HepG2 (cell line): Measurements from ENCODE around the gene NRP1. TPM values are rescaled to one million over a fixed set of nuclear protein-coding genes. Genes with fewer than 3 reads are reported as not detected.
A peak's percentile ranks its signal among the peaks of the same experiment; 100 is the strongest.

Experiments used
- ATF7 ChIP-seq, 2 experiments: fragments of 450-650 bp in 1 of 2; sonication (generic) in 1 of 2; formaldehyde crosslinking in 1 of 2; IDR thresholded peaks; 2 replicates each; pipeline versions ENCODE4 v1.4.0 to v1.6.1; 2016 to 2020; ENCODE audit warnings: antibody characterized with exemption in 1 of 2, mild to moderate bottlenecking in 1 of 2, missing genetic modification reagents in 1 of 2
- ATRX ChIP-seq: sonication (generic); formaldehyde crosslinking; IDR thresholded peaks from 2 replicates; pipeline ENCODE4 v1.4.0; 2020; ENCODE audit warnings: missing genetic modification reagents, borderline replicate concordance
- CHD4 ChIP-seq: fragments of 200-600 bp; sonication (generic); IDR thresholded peaks from 2 replicates; pipeline ENCODE4 v1.7.0; 2017; ENCODE audit warnings: mild to moderate bottlenecking, low read length, borderline replicate concordance
- ELF1 ChIP-seq: sonication (generic); formaldehyde crosslinking; IDR thresholded peaks from 2 replicates; pipeline ENCODE4 v1.4.0; 2020; ENCODE audit warnings: missing genetic modification reagents
- FOXA3 ChIP-seq: IDR thresholded peaks from 2 replicates; pipeline ENCODE4 v1.6.1; 2016; ENCODE audit warnings: missing genetic modification reagents, missing compliant biosample characterization
- FOXO1 ChIP-seq: sonication (generic); formaldehyde crosslinking; IDR thresholded peaks from 2 replicates; pipeline ENCODE4 v1.4.0; 2020; ENCODE audit warnings: missing genetic modification reagents
- GATAD2A ChIP-seq: IDR thresholded peaks from 2 replicates; pipeline ENCODE4 v1.6.1; 2016
- HCFC1 ChIP-seq: fragments of 150-350 bp; IDR thresholded peaks from 2 replicates; pipeline ENCODE4 v1.6.1; 2014; ENCODE audit warnings: low read depth, low read length
- HNRNPUL1 ChIP-seq: fragments of 200-400 bp; formaldehyde crosslinking; IDR thresholded peaks from 2 replicates; pipeline ENCODE4 v1.6.1; 2017; ENCODE audit warnings: low read depth, mild to moderate bottlenecking, low read length, moderate library complexity
- RAD21 ChIP-seq: fragments of 450-650 bp; formaldehyde crosslinking; IDR thresholded peaks from 2 replicates; pipeline ENCODE4 v1.5.0; 2020; ENCODE audit warnings: mild to moderate bottlenecking
- RFX1 ChIP-seq: fragments of 450-650 bp; IDR thresholded peaks from 2 replicates; pipeline ENCODE4 v1.6.1; 2017
- SRSF9 ChIP-seq: fragments of 200-400 bp; formaldehyde crosslinking; IDR thresholded peaks from 2 replicates; pipeline ENCODE4 v1.6.1; 2018; ENCODE audit warnings: borderline replicate concordance, mild to moderate bottlenecking, low read depth, low read length; ENCODE audit not compliant: insufficient read depth, poor library complexity, severe bottlenecking
- TMF1 ChIP-seq: sonication (generic); formaldehyde crosslinking; IDR thresholded peaks from 2 replicates; pipeline ENCODE4 v1.8.1; 2022; ENCODE audit warnings: low read depth, missing genetic modification reagents
- TSC22D2 ChIP-seq: sonication (generic); formaldehyde crosslinking; IDR thresholded peaks from 2 replicates; pipeline ENCODE4 v1.5.1; 2020; ENCODE audit warnings: missing genetic modification reagents, mild to moderate bottlenecking, borderline replicate concordance
- XBP1 ChIP-seq: sonication (generic); formaldehyde crosslinking; IDR thresholded peaks from 2 replicates; pipeline ENCODE4 v1.5.0; 2020; ENCODE audit warnings: missing genetic modification reagents
- ZNF282 ChIP-seq: fragments of 450-650 bp; IDR thresholded peaks from 2 replicates; pipeline ENCODE4 v1.6.1; 2018; ENCODE audit not compliant: partially characterized antibody
- ZNF563 ChIP-seq: sonication (generic); formaldehyde crosslinking; IDR thresholded peaks from 2 replicates; pipeline ENCODE4 v1.8.0; 2022; ENCODE audit warnings: mild to moderate bottlenecking, moderate library complexity, missing genetic modification reagents
- ZNF749 ChIP-seq: sonication (generic); formaldehyde crosslinking; IDR thresholded peaks from 2 replicates; pipeline ENCODE4 v1.8.0; 2022; ENCODE audit warnings: mild to moderate bottlenecking, missing genetic modification reagents, moderate library complexity, borderline replicate concordance
- polyA plus RNA-seq, 8 experiments: library from polyadenylated mRNA; depleted of rRNA in 3 of 8; stranded (reverse) in 7 of 8; unstranded in 1 of 8; fragments of >200 nt; fragmentation: Illumina TruSeq in 4 of 8; extraction: Trizol in 4 of 8; gene quantifications; 2 replicates each; pipeline versions ENCODE4 v1.2.1 to v1.2.3, GENCODE V29; 2011 to 2016; ENCODE audit warnings: low read depth in 4 of 8, missing spikeins in 1 of 8, mixed read lengths in 1 of 8; ENCODE audit not compliant: insufficient read depth in 1 of 8
- total RNA-seq, 5 experiments: library from RNA; depleted of rRNA; stranded (reverse); fragments of >200 nt; fragmentation: Illumina TruSeq; extraction: Trizol; gene quantifications; 2 replicates each; pipeline ENCODE4 v1.2.3, GENCODE V29; 2016; ENCODE audit warnings: low read depth in 1 of 5
- TF ChIP-seq, protein P1 (sequence below): sonication (generic); formaldehyde crosslinking; IDR thresholded peaks from 2 replicates; pipeline ENCODE4 v1.5.0; 2020; ENCODE audit warnings: mild to moderate bottlenecking, missing genetic modification reagents, moderate library complexity
- TF ChIP-seq, protein P2 (sequence below): sonication (generic); formaldehyde crosslinking; IDR thresholded peaks from 2 replicates; pipeline ENCODE4 v1.4.0; 2020; ENCODE audit warnings: mild to moderate bottlenecking, missing genetic modification reagents
- TF ChIP-seq, protein P3 (sequence below): sonication (generic); formaldehyde crosslinking; IDR thresholded peaks from 2 replicates; pipeline ENCODE4 v1.5.0; 2020; ENCODE audit warnings: missing genetic modification reagents
- TF ChIP-seq, protein P4 (sequence below): sonication (generic); formaldehyde crosslinking; IDR thresholded peaks from 2 replicates; pipeline ENCODE4 v1.5.1; 2020; ENCODE audit warnings: missing genetic modification reagents, mild to moderate bottlenecking, borderline replicate concordance

Gene NRP1
- total and polyA plus RNA-seq, 2 of the 13 experiments (the other 11 are each of a cell fraction or from before 2014, with no cell fraction given): 5.3 to 5.8 TPM

DNA sequence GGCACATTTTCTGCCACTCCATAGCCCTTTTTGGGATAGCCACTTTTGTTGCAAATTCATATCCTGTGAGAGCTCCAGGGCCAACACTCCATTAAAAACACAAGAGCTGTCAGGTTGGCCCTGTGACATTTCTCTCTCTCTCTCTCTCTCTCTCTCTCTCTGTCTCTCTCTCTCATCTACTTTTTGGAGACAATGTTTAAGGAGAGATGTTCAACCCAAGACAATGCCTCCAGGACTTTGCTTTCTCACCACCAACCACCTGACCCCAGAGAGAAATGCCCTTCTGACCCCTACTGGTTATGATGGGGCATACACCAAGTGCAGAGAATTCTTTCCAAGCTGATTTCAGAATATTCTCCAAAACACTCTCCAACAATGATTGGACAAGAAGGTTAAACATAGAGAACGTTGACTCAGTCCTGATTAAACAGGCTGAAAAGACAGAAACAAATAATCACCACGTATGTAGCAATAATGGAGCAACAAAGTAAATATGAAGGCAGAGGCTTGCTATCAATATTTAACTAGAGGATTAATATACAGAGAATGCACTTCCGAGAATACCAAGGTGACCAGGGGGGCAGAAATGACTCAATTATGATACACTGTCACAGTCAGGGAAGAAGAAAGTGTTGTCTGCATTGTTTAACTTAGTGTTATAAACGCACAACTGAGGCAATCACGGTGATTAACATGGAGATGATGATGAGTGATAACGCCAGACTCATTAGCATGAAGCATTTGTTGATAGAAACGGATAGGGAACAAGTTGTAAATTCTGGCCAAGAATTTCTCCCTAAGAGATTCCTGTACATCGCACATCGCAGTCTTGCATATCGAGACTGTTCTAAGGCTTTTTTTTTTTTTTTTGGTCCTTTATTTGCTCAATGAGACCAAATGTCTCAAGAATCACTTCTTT, 178.5 kb downstream of the NRP1 start (continued):
- TF ChIP-seq, protein P1, sequence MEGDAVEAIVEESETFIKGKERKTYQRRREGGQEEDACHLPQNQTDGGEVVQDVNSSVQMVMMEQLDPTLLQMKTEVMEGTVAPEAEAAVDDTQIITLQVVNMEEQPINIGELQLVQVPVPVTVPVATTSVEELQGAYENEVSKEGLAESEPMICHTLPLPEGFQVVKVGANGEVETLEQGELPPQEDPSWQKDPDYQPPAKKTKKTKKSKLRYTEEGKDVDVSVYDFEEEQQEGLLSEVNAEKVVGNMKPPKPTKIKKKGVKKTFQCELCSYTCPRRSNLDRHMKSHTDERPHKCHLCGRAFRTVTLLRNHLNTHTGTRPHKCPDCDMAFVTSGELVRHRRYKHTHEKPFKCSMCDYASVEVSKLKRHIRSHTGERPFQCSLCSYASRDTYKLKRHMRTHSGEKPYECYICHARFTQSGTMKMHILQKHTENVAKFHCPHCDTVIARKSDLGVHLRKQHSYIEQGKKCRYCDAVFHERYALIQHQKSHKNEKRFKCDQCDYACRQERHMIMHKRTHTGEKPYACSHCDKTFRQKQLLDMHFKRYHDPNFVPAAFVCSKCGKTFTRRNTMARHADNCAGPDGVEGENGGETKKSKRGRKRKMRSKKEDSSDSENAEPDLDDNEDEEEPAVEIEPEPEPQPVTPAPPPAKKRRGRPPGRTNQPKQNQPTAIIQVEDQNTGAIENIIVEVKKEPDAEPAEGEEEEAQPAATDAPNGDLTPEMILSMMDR: peak; percentile 87
- TF ChIP-seq CHD4 (peak; percentile 67; the same call in 1 of the 2 replicates), ATRX (CRISPR knock-in tag) (no peak), FOXA3 (CRISPR knock-in tag) (peak; percentile 100), ZNF749 (0 out of 2 replicates have a peak, but pooled peaks have one; percentile 55), HCFC1 (no peak), RAD21 (CRISPR knock-in tag) (peak; percentile 50; the same call in 1 of the 2 replicates), TMF1 (CRISPR knock-in tag) (no peak), TSC22D2 (CRISPR knock-in tag) (peak; percentile 65; the same call in 1 of the 2 replicates), XBP1 (CRISPR knock-in tag) (no peak), FOXO1 (CRISPR knock-in tag) (peak; percentile 95), ATF7 (IDR thresholded peaks at IDR 0.05) (no peak; the same call in 1 of the 2 replicates), ATF7 (CRISPR knock-in tag; IDR thresholded peaks at IDR 0.05) (no peak; the same call in 1 of the 2 replicates), ZNF563 (CRISPR knock-in tag) (no peak), ZNF282 (no peak), HNRNPUL1 (0 out of 2 replicates have a peak, but pooled peaks have one; percentile 49), GATAD2A (peak; percentile 99), RFX1 (no peak), ELF1 (peak; percentile 71; the same call in 1 of the 2 replicates), SRSF9 (no peak)
- TF ChIP-seq, protein P2, sequence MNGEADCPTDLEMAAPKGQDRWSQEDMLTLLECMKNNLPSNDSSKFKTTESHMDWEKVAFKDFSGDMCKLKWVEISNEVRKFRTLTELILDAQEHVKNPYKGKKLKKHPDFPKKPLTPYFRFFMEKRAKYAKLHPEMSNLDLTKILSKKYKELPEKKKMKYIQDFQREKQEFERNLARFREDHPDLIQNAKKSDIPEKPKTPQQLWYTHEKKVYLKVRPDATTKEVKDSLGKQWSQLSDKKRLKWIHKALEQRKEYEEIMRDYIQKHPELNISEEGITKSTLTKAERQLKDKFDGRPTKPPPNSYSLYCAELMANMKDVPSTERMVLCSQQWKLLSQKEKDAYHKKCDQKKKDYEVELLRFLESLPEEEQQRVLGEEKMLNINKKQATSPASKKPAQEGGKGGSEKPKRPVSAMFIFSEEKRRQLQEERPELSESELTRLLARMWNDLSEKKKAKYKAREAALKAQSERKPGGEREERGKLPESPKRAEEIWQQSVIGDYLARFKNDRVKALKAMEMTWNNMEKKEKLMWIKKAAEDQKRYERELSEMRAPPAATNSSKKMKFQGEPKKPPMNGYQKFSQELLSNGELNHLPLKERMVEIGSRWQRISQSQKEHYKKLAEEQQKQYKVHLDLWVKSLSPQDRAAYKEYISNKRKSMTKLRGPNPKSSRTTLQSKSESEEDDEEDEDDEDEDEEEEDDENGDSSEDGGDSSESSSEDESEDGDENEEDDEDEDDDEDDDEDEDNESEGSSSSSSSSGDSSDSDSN (CRISPR knock-in tag): peak; percentile 43; the same call in 1 of the 2 replicates
- TF ChIP-seq, protein P3, sequence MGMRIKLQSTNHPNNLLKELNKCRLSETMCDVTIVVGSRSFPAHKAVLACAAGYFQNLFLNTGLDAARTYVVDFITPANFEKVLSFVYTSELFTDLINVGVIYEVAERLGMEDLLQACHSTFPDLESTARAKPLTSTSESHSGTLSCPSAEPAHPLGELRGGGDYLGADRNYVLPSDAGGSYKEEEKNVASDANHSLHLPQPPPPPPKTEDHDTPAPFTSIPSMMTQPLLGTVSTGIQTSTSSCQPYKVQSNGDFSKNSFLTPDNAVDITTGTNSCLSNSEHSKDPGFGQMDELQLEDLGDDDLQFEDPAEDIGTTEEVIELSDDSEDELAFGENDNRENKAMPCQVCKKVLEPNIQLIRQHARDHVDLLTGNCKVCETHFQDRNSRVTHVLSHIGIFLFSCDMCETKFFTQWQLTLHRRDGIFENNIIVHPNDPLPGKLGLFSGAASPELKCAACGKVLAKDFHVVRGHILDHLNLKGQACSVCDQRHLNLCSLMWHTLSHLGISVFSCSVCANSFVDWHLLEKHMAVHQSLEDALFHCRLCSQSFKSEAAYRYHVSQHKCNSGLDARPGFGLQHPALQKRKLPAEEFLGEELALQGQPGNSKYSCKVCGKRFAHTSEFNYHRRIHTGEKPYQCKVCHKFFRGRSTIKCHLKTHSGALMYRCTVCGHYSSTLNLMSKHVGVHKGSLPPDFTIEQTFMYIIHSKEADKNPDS (CRISPR knock-in tag): no peak
- TF ChIP-seq, protein P4, sequence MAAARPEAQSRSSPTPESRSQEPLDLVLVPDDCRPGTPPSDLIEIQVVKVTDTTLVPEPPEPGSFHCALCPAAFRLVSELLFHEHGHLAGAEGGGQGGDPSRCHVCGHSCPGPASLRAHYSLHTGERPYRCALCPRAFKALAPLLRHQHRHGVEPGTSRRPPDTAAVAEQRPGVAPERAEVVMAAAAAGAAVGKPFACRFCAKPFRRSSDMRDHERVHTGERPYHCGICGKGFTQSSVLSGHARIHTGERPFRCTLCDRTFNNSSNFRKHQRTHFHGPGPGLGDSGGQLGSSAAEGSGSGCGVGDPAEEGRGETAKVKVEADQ (CRISPR knock-in tag): peak; percentile 91
